ENCODE measurements around the gene SLC2A6. TPM values are rescaled to one million over a fixed set of nuclear protein-coding genes. Genes with fewer than 3 reads are reported as not detected.
A peak's percentile ranks its signal among the peaks of the same experiment; 100 is the strongest.

The SLC2A6 gene, protein sequence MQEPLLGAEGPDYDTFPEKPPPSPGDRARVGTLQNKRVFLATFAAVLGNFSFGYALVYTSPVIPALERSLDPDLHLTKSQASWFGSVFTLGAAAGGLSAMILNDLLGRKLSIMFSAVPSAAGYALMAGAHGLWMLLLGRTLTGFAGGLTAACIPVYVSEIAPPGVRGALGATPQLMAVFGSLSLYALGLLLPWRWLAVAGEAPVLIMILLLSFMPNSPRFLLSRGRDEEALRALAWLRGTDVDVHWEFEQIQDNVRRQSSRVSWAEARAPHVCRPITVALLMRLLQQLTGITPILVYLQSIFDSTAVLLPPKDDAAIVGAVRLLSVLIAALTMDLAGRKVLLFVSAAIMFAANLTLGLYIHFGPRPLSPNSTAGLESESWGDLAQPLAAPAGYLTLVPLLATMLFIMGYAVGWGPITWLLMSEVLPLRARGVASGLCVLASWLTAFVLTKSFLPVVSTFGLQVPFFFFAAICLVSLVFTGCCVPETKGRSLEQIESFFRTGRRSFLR
- total RNA-seq = 10 to 100 TPM; 15.0 to 42.3 TPM

DNA sequence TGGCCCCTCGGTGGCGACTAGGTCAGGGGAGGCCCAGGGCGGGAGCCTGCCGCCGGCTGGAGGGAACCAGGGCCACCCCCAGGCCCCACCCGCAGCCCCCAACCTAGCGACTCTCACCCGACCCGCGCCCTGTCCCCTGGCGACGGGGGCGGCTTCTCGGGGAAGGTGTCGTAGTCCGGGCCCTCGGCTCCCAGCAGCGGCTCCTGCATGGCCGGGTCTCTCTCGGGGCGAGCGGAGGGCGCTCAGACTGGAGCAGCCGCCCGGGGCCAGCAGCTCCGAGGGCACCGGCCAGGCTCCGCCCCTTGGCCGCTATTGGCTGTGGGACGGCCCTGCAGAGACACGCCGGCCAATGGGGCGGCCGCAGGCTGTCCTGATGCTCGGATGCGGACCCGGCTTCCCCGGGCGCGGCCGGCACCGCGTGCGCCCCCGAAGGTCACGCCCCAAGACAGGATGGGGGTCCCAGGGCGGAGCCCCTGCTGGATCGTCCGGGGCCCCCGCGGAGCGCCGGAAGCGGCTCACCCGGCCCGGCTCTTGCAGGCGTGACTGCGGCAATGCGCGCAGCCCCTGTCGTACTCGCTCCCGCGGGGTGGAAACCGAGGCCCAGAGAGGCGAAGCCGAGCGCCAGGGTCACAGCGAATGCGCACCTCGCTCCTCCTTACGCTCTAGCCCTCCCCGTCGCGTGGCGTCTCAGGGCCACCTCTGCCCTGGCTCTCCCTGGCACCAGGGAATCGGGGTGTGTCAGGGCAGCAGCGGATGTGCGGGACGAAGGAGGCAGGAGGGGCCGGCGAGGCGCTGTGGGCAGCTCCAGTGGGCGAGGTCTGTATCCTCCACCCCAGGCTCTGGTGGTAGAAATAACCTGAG is at the start of gene SLC2A6:
Gene SLC2A6, minus strand, starts transcription at position 249 of the 861 bp plus-strand sequence. Its CDS starts 40 bp downstream, at position 209.
- Mint-ChIP-seq H3K27ac (peak within 1 kb of the TSS in 1 of 2 donors; percentile 45), H3K4me3 (peak within 1 kb of the TSS; percentile 76), H3K4me1 (ENCODE audit: low read depth in 2 of 2) (peaks cover 0 to 13% of the 10 kb centered on the region in 2 donors), H3K27me3 (peaks cover 0 to 3% of the 10 kb centered on the region in 2 donors), H3K36me3 (no peaks in the 10 kb centered on the region), H3K9me3 (no peaks in the 10 kb centered on the region)
- peak; percentile 98 for ATAC-seq
- DNase-seq (ENCODE audit: low spot score) = peak; percentile 92

DNA sequence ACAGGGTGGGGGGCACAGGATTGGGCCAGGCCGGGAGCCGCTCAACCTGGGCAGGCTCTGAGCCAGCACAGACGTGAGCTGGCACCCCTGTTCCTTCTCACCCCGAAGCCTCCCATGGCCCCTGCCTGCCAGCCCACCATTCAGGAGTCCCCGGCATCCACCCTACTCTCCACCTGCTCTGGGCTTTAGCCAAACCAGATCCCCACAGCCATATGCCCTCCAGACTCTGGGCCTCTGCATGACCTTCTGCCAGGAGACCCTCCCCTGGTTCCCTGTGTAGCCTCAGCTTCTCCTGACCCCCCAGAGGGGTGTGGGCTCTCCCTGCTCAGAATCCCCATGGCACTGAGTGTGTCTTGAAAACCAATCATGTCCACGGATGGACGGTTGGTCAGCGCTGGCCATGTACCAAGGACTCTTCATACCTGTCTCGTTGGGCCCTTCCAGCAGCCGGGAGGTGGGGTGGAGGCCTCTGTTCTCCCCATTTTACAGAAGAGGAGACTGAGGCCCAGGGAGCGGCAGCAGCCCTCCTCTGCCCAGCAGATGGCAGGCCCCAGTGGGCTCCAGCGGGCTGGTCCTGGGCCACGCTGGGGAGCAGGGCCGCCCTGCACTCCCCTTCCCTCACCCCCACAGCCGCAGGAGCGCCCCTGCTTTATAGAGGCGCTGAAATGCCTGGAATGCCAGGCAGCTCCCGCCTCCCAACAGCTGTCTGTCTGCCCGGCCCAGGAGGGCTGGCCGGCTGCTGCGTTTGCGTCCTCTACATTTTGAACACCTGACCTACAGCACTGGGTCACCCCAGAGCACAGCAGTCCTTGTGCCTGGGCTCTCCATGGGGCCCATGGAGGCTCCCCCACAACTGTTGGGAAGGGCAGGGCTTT is 49.3 kb upstream of the SLC2A6 start:
- no peak overlapping the region for H3K27ac Mint-ChIP-seq
- H3K4me3 Mint-ChIP-seq = no peak overlapping the region
- no peaks in the 10 kb centered on the region for H3K4me1 Mint-ChIP-seq (ENCODE audit: low read depth in 2 of 2)

DNA sequence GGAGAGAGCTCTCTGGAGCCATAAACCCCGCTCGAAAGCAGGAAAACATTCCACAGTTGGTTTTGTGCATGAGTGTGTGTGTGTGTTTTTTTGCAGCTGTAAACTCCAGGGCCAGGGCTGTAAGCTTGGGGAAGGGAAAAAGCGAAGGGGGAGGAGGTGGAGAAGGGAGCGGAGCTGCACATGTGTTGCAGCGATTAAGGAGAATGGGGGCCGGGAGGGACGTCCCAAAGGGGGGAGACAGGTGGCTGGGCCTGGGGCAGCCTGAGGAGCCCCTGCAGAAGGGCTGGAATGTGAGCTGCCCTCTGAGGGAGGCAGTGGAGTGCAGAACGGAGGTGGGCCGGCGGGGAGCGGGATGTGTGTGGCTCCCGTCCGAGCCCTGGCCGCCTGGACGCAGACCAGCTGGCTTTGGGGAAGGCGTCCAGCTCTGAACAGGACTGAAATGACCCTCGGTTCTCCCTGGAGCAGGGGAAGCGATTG is 48.6 kb upstream of the SLC2A6 start:
- Mint-ChIP-seq H3K36me3 (no peaks in the 10 kb centered on the region), H3K4me3 (no peak overlapping the region), H3K4me1 (ENCODE audit: low read depth in 2 of 2) (no peaks in the 10 kb centered on the region), H3K27me3 (peaks cover 3 to 6% of the 10 kb centered on the region in 2 donors), H3K27ac (no peak overlapping the region), H3K9me3 (no peaks in the 10 kb centered on the region)
- DNase-seq (ENCODE audit: low spot score) = no peak
- ATAC-seq = no peak

More for the DNA sequence above, 49.3 kb upstream of the SLC2A6 start:
- H3K27me3 Mint-ChIP-seq = peaks cover 3 to 8% of the 10 kb centered on the region in 2 donors
- H3K36me3 Mint-ChIP-seq = no peaks in the 10 kb centered on the region
- H3K9me3 Mint-ChIP-seq = no peaks in the 10 kb centered on the region
- ATAC-seq (no peak), DNase-seq (ENCODE audit: low spot score) (no peak)

DNA sequence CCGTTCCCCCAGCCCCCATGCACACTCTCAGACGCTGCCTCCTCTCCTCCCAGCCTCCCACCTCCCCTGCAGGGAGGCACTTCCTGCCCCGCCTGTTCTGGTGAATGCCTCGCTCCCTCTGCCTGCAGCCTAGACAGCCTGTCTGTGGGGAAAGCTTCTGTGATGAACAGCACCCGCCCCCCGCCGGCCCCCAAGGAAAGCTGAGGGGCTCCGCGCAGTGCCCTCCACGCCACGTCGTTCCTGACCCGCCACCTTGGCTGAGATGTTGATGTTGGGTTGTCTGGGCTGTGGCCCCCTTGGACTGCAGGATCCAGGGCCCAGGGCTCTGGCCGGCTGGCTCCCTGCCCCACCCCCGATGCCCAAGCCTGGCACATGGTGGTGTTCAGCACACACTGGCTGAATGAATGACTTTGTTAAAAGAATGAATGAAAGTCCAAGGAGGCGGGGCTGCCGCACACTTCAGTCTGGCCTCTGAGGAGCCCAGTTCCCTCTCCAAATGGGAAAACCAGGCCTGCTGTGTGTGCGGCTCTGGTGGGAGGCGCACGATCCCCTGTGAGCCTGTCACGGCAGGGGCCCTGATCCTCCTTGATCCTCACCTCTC is 47.9 kb upstream of the SLC2A6 start:
- H3K9me3 Mint-ChIP-seq = no peaks in the 10 kb centered on the region
- H3K4me3 Mint-ChIP-seq = no peak overlapping the region
- H3K27ac Mint-ChIP-seq = no peak overlapping the region
- ATAC-seq (no peak), DNase-seq (ENCODE audit: low spot score) (no peak)
- peaks cover 3 to 6% of the 10 kb centered on the region in 2 donors for H3K27me3 Mint-ChIP-seq
- no peaks in the 10 kb centered on the region for H3K4me1 Mint-ChIP-seq (ENCODE audit: low read depth in 2 of 2)
- H3K36me3 Mint-ChIP-seq = no peaks in the 10 kb centered on the region

DNA sequence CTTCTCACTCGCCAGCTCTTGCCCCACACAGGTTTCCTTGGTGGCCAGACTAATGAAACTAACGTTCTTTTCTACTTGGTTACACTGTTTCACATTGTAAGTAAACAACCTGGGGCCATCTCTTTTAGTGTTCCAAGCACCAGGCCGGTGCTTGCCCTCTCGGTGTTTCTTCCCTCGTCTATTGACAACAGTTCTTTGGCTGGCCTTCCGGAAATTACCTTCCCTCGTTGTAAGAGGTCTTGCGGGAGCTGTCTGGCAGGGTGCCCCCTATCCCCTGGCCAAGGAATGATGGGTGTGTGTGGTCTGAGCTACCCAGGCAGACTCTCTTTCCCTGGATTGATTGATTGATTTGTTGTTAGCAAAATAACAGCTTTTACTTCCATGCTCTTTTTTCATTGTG is 46.8 kb upstream of the SLC2A6 start:
- DNase-seq (ENCODE audit: low spot score) = no peak
- Mint-ChIP-seq H3K4me1 (ENCODE audit: low read depth in 2 of 2) (no peaks in the 10 kb centered on the region), H3K27ac (no peak overlapping the region), H3K9me3 (no peaks in the 10 kb centered on the region), H3K4me3 (no peak overlapping the region), H3K27me3 (peaks cover 3 to 6% of the 10 kb centered on the region in 2 donors), H3K36me3 (no peaks in the 10 kb centered on the region)
- ATAC-seq = no peak

DNA sequence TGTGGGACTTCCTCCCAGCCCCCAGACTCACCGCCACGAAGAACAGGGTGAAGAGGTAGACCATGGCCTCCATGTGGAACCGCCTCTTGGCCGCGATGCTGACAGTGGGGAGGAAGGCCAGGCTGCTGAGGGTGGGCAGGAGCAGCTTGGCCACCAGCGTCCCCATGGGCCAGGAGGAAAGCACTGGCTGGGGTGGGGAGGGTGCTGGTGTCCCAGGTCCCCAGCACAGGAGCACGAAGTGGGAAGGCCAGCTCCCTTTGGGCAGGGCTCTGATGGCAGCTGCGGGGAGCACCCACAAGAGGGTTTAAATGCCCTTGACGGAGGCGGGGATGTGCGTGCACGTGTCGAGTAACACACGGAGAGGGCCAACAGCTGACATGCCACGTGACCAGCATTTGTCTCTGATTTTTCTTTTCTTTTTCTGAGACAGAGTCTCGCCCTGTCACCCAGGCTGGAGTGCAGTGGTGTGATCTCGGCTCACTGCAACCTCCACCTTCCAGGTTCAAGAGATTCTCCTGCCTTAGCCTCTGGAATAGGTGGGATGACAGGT is 45.9 kb upstream of the SLC2A6 start, which contains the start of gene MYMK:
Gene MYMK, minus strand, starts transcription at position 281 of the 550 bp plus-strand sequence. Its CDS starts 115 bp downstream, at position 166.
- Mint-ChIP-seq H3K27ac (no peak within 1 kb of the TSS), H3K4me3 (no peak within 1 kb of the TSS), H3K36me3 (no peaks in the 10 kb centered on the region), H3K27me3 (peaks cover 3 to 6% of the 10 kb centered on the region in 2 donors), H3K9me3 (no peaks in the 10 kb centered on the region), H3K4me1 (ENCODE audit: low read depth in 2 of 2) (no peaks in the 10 kb centered on the region)
- no peak for ATAC-seq
- no peak for DNase-seq (ENCODE audit: low spot score)

DNA sequence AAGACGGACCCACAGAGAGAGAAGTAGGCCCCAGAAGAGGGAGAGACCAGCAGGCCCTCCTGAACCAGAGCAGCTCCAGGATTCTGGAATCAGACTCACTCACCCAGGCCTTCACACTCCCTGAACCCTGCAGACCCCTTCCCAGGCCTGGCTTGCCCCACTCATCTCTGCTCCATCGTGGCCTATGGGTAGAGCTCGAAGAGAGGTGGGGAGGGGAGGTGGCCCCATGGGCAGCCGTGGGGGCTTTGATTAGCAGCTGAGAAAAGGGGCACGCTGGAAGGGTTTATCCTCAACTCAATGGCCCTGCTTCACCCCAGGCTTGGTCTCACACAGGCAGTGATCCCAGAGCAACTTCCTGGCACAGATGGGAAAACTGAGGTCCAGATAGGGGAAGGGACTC is 45.2 kb upstream of the SLC2A6 start:
- Mint-ChIP-seq H3K4me3 (no peak overlapping the region), H3K4me1 (ENCODE audit: low read depth in 2 of 2) (no peaks in the 10 kb centered on the region), H3K9me3 (no peaks in the 10 kb centered on the region), H3K27me3 (peaks cover 3 to 6% of the 10 kb centered on the region in 2 donors), H3K36me3 (no peaks in the 10 kb centered on the region), H3K27ac (no peak overlapping the region)
- no peak for ATAC-seq
- DNase-seq (ENCODE audit: low spot score) = no peak

DNA sequence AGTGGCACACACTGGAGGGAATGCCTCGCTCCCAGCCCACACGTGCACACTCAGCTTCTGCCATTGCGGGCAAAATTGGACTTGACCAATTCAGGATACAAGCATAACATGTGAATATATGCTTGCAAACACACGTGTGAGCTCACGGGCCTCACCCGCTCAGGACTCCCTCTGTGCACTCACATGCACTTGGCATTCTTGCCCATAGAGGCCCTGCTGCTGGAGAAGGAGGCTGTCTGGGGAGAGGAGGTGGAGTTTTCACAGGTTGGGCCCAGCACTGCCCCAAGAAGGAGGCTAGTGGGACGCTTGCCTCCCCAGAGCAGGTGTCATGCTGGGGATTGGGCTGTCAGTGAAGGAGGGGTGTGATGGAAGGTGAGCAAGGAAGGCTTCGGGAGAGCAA is 44.2 kb upstream of the SLC2A6 start:
- no peaks in the 10 kb centered on the region for H3K9me3 Mint-ChIP-seq
- H3K4me3 Mint-ChIP-seq = no peak overlapping the region
- DNase-seq (ENCODE audit: low spot score) = no peak
- H3K4me1 Mint-ChIP-seq (ENCODE audit: low read depth in 2 of 2) = no peaks in the 10 kb centered on the region
- ATAC-seq = no peak
- H3K27ac Mint-ChIP-seq = no peak overlapping the region
- H3K36me3 Mint-ChIP-seq = no peaks in the 10 kb centered on the region
- peaks cover 3 to 6% of the 10 kb centered on the region in 2 donors for H3K27me3 Mint-ChIP-seq

DNA sequence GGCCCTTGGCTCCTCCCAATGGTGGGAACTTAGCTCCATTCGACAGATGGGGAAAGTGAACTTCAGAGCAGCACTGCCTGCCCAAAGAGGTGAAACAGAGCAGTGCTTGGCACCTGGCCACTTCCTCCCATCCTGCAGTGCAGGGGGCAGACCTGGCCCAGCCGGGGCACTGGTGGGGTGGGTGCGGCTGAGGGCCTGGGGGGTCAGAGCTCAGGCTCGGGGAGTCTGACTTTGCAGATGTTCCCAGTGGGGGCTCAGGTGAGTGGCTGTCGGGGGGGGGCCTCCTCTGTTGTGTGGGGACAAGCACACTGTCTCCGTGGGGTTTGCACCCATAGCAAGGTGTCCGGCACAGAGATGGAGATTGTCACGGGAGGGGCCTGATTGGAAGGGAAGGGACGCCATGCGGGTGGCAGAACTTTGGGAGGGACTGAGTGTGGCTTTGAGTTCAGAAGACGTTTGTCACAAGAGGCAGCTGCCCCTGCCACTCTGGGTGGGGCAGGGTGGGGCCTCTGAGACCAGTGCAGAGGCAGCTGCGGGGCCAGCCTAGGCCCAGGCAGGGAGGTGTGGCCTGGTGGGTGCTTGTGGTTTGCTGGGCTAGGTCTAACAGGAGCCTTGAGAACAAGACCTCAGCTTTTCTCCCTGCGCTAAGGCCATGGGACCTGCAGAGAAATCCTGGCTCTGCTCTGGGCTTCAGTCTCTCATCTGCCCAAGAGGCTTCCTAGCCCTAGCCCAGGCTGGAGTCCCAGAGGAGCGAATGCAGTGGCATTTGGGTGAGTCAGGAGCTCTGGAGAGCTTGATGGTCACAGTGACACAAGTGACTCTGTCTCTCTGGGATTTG is 43.4 kb upstream of the SLC2A6 start:
- no peak overlapping the region for H3K4me3 Mint-ChIP-seq
- H3K4me1 Mint-ChIP-seq (ENCODE audit: low read depth in 2 of 2) = no peaks in the 10 kb centered on the region
- H3K27me3 Mint-ChIP-seq = peaks cover 3 to 6% of the 10 kb centered on the region in 2 donors
- no peaks in the 10 kb centered on the region for H3K36me3 Mint-ChIP-seq
- DNase-seq (ENCODE audit: low spot score) (no peak), ATAC-seq (peak in 1 of 2 donors; percentile 15)
- no peaks in the 10 kb centered on the region for H3K9me3 Mint-ChIP-seq
- H3K27ac Mint-ChIP-seq = no peak overlapping the region

DNA sequence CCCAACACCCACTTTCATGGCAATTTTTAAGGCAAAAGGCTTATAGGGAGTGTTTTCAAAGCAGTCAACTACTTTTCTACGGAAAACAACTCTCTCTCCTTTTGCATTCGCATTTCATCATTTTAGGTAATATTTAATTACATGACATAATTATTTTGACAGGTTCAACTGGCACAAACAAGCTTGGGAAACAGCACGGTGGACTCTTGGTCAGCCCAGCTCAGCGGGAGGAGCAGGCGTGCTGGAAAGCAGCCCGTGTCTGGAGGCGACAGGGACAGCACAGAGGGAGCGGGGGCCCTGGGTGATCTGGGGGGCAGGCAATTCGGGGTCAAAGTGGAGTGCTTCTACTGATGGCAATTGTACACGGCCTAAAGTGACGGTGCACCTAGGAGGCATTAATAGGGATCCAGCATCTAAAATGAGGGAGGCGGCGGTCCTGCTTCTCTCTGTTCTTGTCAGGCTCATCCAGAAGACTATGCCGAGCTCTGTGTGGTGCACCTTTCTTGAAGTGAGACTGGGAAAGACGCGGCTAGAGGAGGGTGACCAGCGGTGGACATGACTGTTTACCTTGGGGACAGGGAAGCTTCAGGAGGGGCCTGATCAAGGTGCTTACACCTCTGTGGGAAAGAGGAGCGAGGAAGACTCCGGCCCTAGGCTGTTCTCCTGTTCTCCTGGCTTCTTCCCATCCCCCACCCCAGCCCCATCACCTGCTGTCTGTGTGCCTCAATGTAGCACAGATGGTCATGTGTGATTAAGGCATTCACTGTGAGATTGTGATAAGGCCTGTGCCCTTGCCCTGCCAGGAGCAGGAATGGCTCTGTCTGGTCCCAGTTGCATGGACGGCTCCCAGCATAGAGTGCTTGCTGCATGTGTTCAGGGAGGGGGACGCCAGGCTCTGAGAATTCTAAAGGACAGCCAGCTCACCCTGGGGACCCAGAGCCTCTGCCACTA is 42.5 kb upstream of the SLC2A6 start:
- Mint-ChIP-seq H3K36me3 (no peaks in the 10 kb centered on the region), H3K27me3 (peaks cover 0 to 4% of the 10 kb centered on the region in 2 donors), H3K9me3 (no peaks in the 10 kb centered on the region), H3K4me3 (no peak overlapping the region), H3K4me1 (ENCODE audit: low read depth in 2 of 2) (no peaks in the 10 kb centered on the region), H3K27ac (no peak overlapping the region)
- DNase-seq (ENCODE audit: low spot score) (no peak), ATAC-seq (no peak)
